ENCODE data around the gene FBXW4.

DNA sequence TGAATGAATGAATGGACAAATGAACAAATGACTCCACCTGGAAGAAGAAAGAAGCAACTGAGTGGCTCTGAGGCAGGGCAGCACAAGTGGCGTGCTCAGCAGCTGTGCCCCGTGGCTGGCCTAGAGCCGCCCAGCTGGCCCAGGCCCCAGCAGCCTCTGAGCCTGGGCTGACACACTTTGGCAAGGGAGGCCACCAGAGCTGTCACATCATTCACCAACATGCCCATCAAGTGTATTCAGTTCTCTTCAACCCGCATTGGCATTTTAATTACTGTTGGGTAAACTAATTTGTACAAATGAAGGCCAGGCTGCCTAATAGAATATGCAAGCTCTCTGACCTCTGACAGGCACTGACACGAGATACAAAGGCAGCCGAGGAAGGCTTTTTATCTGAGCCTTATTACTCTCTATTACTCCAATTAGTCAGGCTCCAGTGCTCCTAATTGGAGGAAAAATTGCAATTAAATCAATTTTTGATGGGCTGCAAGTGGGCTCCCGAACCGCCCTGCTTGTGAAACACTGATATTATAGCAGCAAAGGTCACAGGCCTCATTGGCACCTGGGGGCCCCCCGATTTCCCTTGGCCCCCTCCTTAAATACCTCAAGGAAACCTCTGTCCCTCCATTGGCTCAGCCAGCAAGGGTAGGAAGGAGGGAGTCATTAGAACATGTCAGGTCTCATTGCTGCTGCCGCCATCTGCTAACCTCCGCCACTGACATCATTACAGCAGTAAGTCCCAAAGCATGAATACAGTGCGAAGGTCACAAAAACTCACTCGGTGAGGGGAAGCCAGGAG is 64.9 kb downstream of the FBXW4 start:
- TF ChIP-seq, protein P1, sequence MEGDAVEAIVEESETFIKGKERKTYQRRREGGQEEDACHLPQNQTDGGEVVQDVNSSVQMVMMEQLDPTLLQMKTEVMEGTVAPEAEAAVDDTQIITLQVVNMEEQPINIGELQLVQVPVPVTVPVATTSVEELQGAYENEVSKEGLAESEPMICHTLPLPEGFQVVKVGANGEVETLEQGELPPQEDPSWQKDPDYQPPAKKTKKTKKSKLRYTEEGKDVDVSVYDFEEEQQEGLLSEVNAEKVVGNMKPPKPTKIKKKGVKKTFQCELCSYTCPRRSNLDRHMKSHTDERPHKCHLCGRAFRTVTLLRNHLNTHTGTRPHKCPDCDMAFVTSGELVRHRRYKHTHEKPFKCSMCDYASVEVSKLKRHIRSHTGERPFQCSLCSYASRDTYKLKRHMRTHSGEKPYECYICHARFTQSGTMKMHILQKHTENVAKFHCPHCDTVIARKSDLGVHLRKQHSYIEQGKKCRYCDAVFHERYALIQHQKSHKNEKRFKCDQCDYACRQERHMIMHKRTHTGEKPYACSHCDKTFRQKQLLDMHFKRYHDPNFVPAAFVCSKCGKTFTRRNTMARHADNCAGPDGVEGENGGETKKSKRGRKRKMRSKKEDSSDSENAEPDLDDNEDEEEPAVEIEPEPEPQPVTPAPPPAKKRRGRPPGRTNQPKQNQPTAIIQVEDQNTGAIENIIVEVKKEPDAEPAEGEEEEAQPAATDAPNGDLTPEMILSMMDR (IDR thresholded peaks at IDR 0.05): no peak
- TF ChIP-seq POLR2A (IDR thresholded peaks at IDR 0.05) (no peak), POLR2AphosphoS5 (IDR thresholded peaks at IDR 0.05) (no peak)

Measured in upper lobe of left lung (tissue), 4 donors.